IPS-NIHi11 (cell line): Measurements from ENCODE around the gene IL6ST.
A peak's percentile ranks its signal among the peaks of the same experiment; 100 is the strongest.
"Not testable (repeated sequence)": the region's sequence is repeated elsewhere in the genome, so short reads cannot be mapped to it uniquely, and the experiment has no call there.

Experiments
- DNase-seq: peaks from one replicate; pipeline ENCODE4 v3.0.0; 2012; ENCODE audit warnings: mixed read lengths, low spot score

IL6ST gene

GRCh38 chr5:55965525-55965924 lies 29.2 kb downstream of the IL6ST start:
- no peak for DNase-seq

GRCh38 chr5:55960779-55961178 lies 34.0 kb downstream of the IL6ST start:
- DNase-seq: no peak

- DNase-seq: no peak
Observed at GRCh38 chr5:55959208-55959607, 35.6 kb downstream of the IL6ST start.

- DNase-seq: not testable (repeated sequence)
Observed at GRCh38 chr5:55941154-55941553, 53.6 kb downstream of the IL6ST start.

GRCh38 chr5:55937598-55937997 lies 57.2 kb downstream of the IL6ST start:
- not testable (repeated sequence) for DNase-seq

- peak; percentile 69 for DNase-seq
Observed at GRCh38 chr5:55936100-55936693, 58.6 kb downstream of the IL6ST start.

GRCh38 chr5:55935371-55935770 lies 59.4 kb downstream of the IL6ST start:
- DNase-seq: no peak

- DNase-seq: no peak
Observed at GRCh38 chr5:55934720-55935119, 60.0 kb downstream of the IL6ST start.

GRCh38 chr5:55934115-55934613 lies 60.6 kb downstream of the IL6ST start:
- no peak for DNase-seq

GRCh38 chr5:55933377-55934114 lies 61.2 kb downstream of the IL6ST start:
- no peak for DNase-seq

GRCh38 chr5:55932700-55933099 lies 62.1 kb downstream of the IL6ST start:
- DNase-seq: no peak

- DNase-seq: no peak
Observed at GRCh38 chr5:55929020-55929799, 65.6 kb downstream of the IL6ST start.

GRCh38 chr5:55927861-55928655 lies 66.7 kb downstream of the IL6ST start:
- no peak for DNase-seq

- DNase-seq: no peak
Observed at GRCh38 chr5:55926476-55926875, 68.3 kb downstream of the IL6ST start.

GRCh38 chr5:55925712-55926111 lies 69.1 kb downstream of the IL6ST start:
- no peak for DNase-seq

- no peak for DNase-seq
Observed at GRCh38 chr5:55925181-55925580, 69.6 kb downstream of the IL6ST start.

GRCh38 chr5:55924744-55925143 lies 70.0 kb downstream of the IL6ST start:
- no peak for DNase-seq

GRCh38 chr5:55923865-55924500 lies 70.8 kb downstream of the IL6ST start:
- DNase-seq: no peak

- DNase-seq: peak; percentile 48
Observed at GRCh38 chr5:55923177-55923771, 71.5 kb downstream of the IL6ST start.

- DNase-seq: no peak
Observed at GRCh38 chr5:55921617-55922016, 73.1 kb downstream of the IL6ST start.

- DNase-seq: no peak
Observed at GRCh38 chr5:55920784-55921183, 74.0 kb downstream of the IL6ST start.
